PC-9 (cell line): ENCODE data around the gene DUS3L.

Experiments
- EZH2 ChIP-seq: fragments of 200-600 bp; sonication (generic); IDR thresholded peaks from 2 replicates; pipeline ENCODE4 v1.8.0; 2017; ENCODE audit warnings: antibody characterized with exemption, low read depth
- TF ChIP-seq, protein P1 (sequence below): fragments of 200-600 bp; sonication (generic); conservative IDR thresholded peaks from 2 replicates; pipeline ENCODE4 v1.6.1; 2017; ENCODE audit warnings: mixed run types, antibody characterized with exemption, mild to moderate bottlenecking, moderate library complexity

DNA sequence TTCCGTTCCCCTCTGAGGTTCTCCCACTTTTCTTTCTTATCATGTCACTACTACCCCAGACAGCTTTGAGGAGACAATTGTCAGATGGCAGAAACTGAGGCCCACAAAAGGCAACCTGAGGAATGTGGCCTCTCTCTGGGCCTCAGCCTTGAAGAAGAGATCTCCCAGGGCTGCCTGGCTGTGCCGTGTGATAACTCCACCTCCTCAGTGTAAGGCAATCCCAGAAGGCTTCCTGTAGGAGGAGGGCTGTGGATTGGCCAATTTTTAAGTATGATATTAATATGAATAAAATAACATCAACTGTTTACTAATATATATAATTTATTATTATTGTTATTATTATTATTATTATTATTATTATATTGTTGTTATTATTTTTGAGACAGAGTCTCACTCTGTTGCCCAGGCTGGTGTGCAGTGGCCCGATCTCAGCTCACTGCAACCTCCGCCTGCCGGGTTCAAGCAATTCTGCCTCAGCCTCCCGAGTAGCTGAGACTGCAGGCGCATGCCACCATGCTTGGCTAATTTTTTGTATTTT, 4.5 kb upstream of the DUS3L start:
- TF ChIP-seq, protein P1, sequence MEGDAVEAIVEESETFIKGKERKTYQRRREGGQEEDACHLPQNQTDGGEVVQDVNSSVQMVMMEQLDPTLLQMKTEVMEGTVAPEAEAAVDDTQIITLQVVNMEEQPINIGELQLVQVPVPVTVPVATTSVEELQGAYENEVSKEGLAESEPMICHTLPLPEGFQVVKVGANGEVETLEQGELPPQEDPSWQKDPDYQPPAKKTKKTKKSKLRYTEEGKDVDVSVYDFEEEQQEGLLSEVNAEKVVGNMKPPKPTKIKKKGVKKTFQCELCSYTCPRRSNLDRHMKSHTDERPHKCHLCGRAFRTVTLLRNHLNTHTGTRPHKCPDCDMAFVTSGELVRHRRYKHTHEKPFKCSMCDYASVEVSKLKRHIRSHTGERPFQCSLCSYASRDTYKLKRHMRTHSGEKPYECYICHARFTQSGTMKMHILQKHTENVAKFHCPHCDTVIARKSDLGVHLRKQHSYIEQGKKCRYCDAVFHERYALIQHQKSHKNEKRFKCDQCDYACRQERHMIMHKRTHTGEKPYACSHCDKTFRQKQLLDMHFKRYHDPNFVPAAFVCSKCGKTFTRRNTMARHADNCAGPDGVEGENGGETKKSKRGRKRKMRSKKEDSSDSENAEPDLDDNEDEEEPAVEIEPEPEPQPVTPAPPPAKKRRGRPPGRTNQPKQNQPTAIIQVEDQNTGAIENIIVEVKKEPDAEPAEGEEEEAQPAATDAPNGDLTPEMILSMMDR, result no peak
- no peak for TF ChIP-seq EZH2
